ENCODE data around the gene TACC2.

TACC2 gene

GRCh38 chr10:122168598-122169394, 179.8 kb downstream of the TACC2 start:
- no peak for DNase-seq (ENCODE audit: low read depth, low spot score)

GRCh38 chr10:122170802-122171201, 181.8 kb downstream of the TACC2 start:
- no peak for DNase-seq (ENCODE audit: low read depth, low spot score)

GRCh38 chr10:122171302-122172075, 182.5 kb downstream of the TACC2 start:
- no peak for DNase-seq (ENCODE audit: low read depth, low spot score)

- DNase-seq (ENCODE audit: low read depth, low spot score) = no peak
These were observed 183.5 kb downstream of the TACC2 start for GRCh38 chr10:122172361-122173008.

- no peak for DNase-seq (ENCODE audit: low read depth, low spot score)
These were observed 184.4 kb downstream of the TACC2 start for GRCh38 chr10:122173337-122173736.

GRCh38 chr10:122173766-122174435, 184.9 kb downstream of the TACC2 start:
- DNase-seq (ENCODE audit: low read depth, low spot score) = no peak

- DNase-seq (ENCODE audit: low read depth, low spot score) = no peak
These were observed 187.6 kb downstream of the TACC2 start for GRCh38 chr10:122176232-122177213.

- no peak for DNase-seq (ENCODE audit: low read depth, low spot score)
These were observed 189.7 kb downstream of the TACC2 start for GRCh38 chr10:122178655-122179054.

GRCh38 chr10:122181041-122181732, 192.2 kb downstream of the TACC2 start:
- DNase-seq (ENCODE audit: low read depth, low spot score) = no peak

GRCh38 chr10:122181876-122182275, 192.9 kb downstream of the TACC2 start:
- DNase-seq (ENCODE audit: low read depth, low spot score) = no peak

GRCh38 chr10:122182308-122182707, 193.3 kb downstream of the TACC2 start:
- DNase-seq (ENCODE audit: low read depth, low spot score) = no peak

- DNase-seq (ENCODE audit: low read depth, low spot score) = no peak
These were observed 195.3 kb downstream of the TACC2 start for GRCh38 chr10:122184254-122184653.

- DNase-seq (ENCODE audit: low read depth, low spot score) = no peak
These were observed 196.7 kb downstream of the TACC2 start for GRCh38 chr10:122185643-122186042.

- no peak for DNase-seq (ENCODE audit: low read depth, low spot score)
These were observed 198.2 kb downstream of the TACC2 start for GRCh38 chr10:122186816-122187810.

- DNase-seq (ENCODE audit: low read depth, low spot score) = no peak
These were observed 199.7 kb downstream of the TACC2 start for GRCh38 chr10:122188706-122189105.

GRCh38 chr10:122189185-122189584, 200.2 kb downstream of the TACC2 start:
- no peak for DNase-seq (ENCODE audit: low read depth, low spot score)

- DNase-seq (ENCODE audit: low read depth, low spot score) = no peak
These were observed 201.4 kb downstream of the TACC2 start for GRCh38 chr10:122190176-122190943.

GRCh38 chr10:122191936-122192541, 203.1 kb downstream of the TACC2 start:
- DNase-seq (ENCODE audit: low read depth, low spot score) = no peak

All from iPS DF 19.7 (cell line).